Upper lobe of left lung (tissue), 4 donors: ENCODE measurements around the gene SERTAD3.

Experiments
- CTCF ChIP-seq, 6 experiments: fragments of 450-650 bp in 4 of 6; fragments of 200-600 bp in 2 of 6; sonication (generic) in 2 of 6; IDR thresholded peaks; one replicate each; pipeline ENCODE4 v1.5.1; 2016 to 2019; ENCODE audit warnings: antibody characterized with exemption in 6 of 6
- POLR2A ChIP-seq, 4 donors: fragments of 450-650 bp; IDR thresholded peaks; one replicate each; pipeline ENCODE4 v1.5.1; 2016 to 2017; ENCODE audit warnings: antibody characterized with exemption in 4 of 4, mild to moderate bottlenecking in 2 of 4

GRCh38 chr19:40395956-40396355 is 48.2 kb downstream of the SERTAD3 start:
- TF ChIP-seq CTCF (IDR thresholded peaks at IDR 0.05) (no peak), POLR2A (IDR thresholded peaks at IDR 0.05) (no peak)
